Measurements from ENCODE around the gene IRF3.

Gene IRF3

DNA sequence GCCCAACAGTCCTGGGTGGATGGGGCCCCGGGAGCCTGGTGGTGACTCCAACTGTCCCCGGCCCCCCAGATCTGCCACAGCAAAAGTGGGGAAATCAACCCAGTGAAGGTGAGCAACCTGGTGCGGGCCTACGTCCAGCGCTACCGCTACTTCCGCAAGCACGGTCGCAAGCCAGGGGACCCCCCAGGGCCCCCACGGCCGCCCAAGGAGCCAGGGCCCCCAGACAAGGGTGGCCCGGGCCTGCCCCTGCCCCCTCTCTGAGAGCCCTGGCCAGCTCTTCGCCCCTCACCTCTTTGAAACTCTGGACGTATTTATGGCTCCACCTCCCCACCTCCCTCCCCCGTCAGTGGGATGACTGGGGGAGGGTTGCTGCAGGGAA, 7.5 kb downstream of the IRF3 start:
- Histone ChIP-seq H2AK5ac (ENCODE audit: low read length, severe bottlenecking) (no peak overlapping the region), H3K9ac (ENCODE audit: low read length) (no peak overlapping the region), H3K27ac (ENCODE audit: low read length, poor library complexity, severe bottlenecking) (no peak overlapping the region), H3K27me3 (ENCODE audit: control insufficient read depth in 1 of 2, insufficient read depth in 1 of 2, low read length in 2 of 2) (no peaks in the 10 kb centered on the region), H2BK12ac (ENCODE audit: low read length in 2 of 2) (no peak overlapping the region), H3K4ac (ENCODE audit: low read depth in 1 of 2, low read length in 2 of 2) (no peak overlapping the region), H3K4me1 (ENCODE audit: control insufficient read depth, insufficient read depth, low read depth, low read length) (peaks cover 8% of the 10 kb centered on the region), H2BK120ac (ENCODE audit: low read depth, low read length) (no peak overlapping the region), H4K91ac (ENCODE audit: low read length) (no peak overlapping the region), H2AFZ (ENCODE audit: low read depth, low read length) (no peak overlapping the region), H4K8ac (ENCODE audit: low read length) (no peak overlapping the region), H3K9me3 (ENCODE audit: control insufficient read depth, low read length) (no peaks in the 10 kb centered on the region), H2BK5ac (ENCODE audit: low read depth, low read length, poor library complexity, severe bottlenecking) (no peak overlapping the region), H3K18ac (ENCODE audit: low read depth in 1 of 2, low read length in 2 of 2) (no peak overlapping the region), H3K79me1 (replicated peaks; ENCODE audit: low read length, poor library complexity, severe bottlenecking) (peaks cover 65% of the 10 kb centered on the region), H3K23ac (ENCODE audit: low read length in 2 of 2) (no peak overlapping the region), H3K14ac (ENCODE audit: low read length in 2 of 2) (no peak overlapping the region), H3K4me2 (ENCODE audit: low read length, poor library complexity, severe bottlenecking) (no peak overlapping the region), H3K36me3 (ENCODE audit: control insufficient read depth in 1 of 2, insufficient read depth in 2 of 2, low read depth in 1 of 2, low read length in 2 of 2) (peaks cover 93 to 99% of the 10 kb centered on the region in 2 experiments), H3K4me3 (ENCODE audit: insufficient read depth in 1 of 2, low read depth in 1 of 2, low read length in 2 of 2) (no peak overlapping the region), H2BK15ac (ENCODE audit: low read depth, poor library complexity, severe bottlenecking) (no peak overlapping the region)
- DNase-seq = no peak
- WGBS = 96% methylated on average over 13 of the region's 15 CpGs

- H3K14ac ChIP-seq (ENCODE audit: low read length in 2 of 2) = no peak overlapping the region
- no peak overlapping the region for H3K9ac ChIP-seq (ENCODE audit: low read length)
- peaks cover 8% of the 10 kb centered on the region for H3K4me1 ChIP-seq (ENCODE audit: control insufficient read depth, insufficient read depth, low read depth, low read length)
- no peak overlapping the region for H2BK15ac ChIP-seq (ENCODE audit: low read depth, poor library complexity, severe bottlenecking)
- H2AFZ ChIP-seq (ENCODE audit: low read depth, low read length) = no peak overlapping the region
- no peak overlapping the region for H2BK5ac ChIP-seq (ENCODE audit: low read depth, low read length, poor library complexity, severe bottlenecking)
- H3K4me2 ChIP-seq (ENCODE audit: low read length, poor library complexity, severe bottlenecking) = no peak overlapping the region
- no peak overlapping the region for H3K27ac ChIP-seq (ENCODE audit: low read length, poor library complexity, severe bottlenecking)
- no peak overlapping the region for H2BK120ac ChIP-seq (ENCODE audit: low read depth, low read length)
- no peak overlapping the region for H4K91ac ChIP-seq (ENCODE audit: low read length)
- no peak overlapping the region for H3K23ac ChIP-seq (ENCODE audit: low read length in 2 of 2)
- peaks cover 93 to 99% of the 10 kb centered on the region in 2 experiments for H3K36me3 ChIP-seq (ENCODE audit: control insufficient read depth in 1 of 2, insufficient read depth in 2 of 2, low read depth in 1 of 2, low read length in 2 of 2)
- no peak overlapping the region for H2BK12ac ChIP-seq (ENCODE audit: low read length in 2 of 2)
- H3K4me3 ChIP-seq (ENCODE audit: insufficient read depth in 1 of 2, low read depth in 1 of 2, low read length in 2 of 2) = no peak overlapping the region
- H3K79me1 ChIP-seq (replicated peaks; ENCODE audit: low read length, poor library complexity, severe bottlenecking) = peaks cover 65% of the 10 kb centered on the region
- no peak for DNase-seq
- no peak overlapping the region for H3K18ac ChIP-seq (ENCODE audit: low read depth in 1 of 2, low read length in 2 of 2)
- WGBS = 97% methylated on average over 22 of the region's 22 CpGs
- H4K8ac ChIP-seq (ENCODE audit: low read length) = no peak overlapping the region
- no peaks in the 10 kb centered on the region for H3K27me3 ChIP-seq (ENCODE audit: control insufficient read depth in 1 of 2, insufficient read depth in 1 of 2, low read length in 2 of 2)
- no peak overlapping the region for H2AK5ac ChIP-seq (ENCODE audit: low read length, severe bottlenecking)
- no peaks in the 10 kb centered on the region for H3K9me3 ChIP-seq (ENCODE audit: control insufficient read depth, low read length)
- no peak overlapping the region for H3K4ac ChIP-seq (ENCODE audit: low read depth in 1 of 2, low read length in 2 of 2)
Measured at GRCh38 chr19:49657493-49658138, 8.0 kb downstream of the IRF3 start.

- Histone ChIP-seq H2BK5ac (ENCODE audit: low read depth, low read length, poor library complexity, severe bottlenecking) (no peak overlapping the region), H3K79me1 (replicated peaks; ENCODE audit: low read length, poor library complexity, severe bottlenecking) (peaks cover 61% of the 10 kb centered on the region), H2BK15ac (ENCODE audit: low read depth, poor library complexity, severe bottlenecking) (peak overlapping the region; percentile 21), H3K36me3 (ENCODE audit: control insufficient read depth in 1 of 2, insufficient read depth in 2 of 2, low read depth in 1 of 2, low read length in 2 of 2) (peaks cover 87 to 99% of the 10 kb centered on the region in 2 experiments), H3K4me3 (ENCODE audit: insufficient read depth in 1 of 2, low read depth in 1 of 2, low read length in 2 of 2) (no peak overlapping the region), H4K8ac (ENCODE audit: low read length) (no peak overlapping the region), H3K23ac (ENCODE audit: low read length in 2 of 2) (no peak overlapping the region), H3K9me3 (ENCODE audit: control insufficient read depth, low read length) (no peaks in the 10 kb centered on the region), H3K4me2 (ENCODE audit: low read length, poor library complexity, severe bottlenecking) (no peak overlapping the region), H3K27me3 (ENCODE audit: control insufficient read depth in 1 of 2, insufficient read depth in 1 of 2, low read length in 2 of 2) (no peaks in the 10 kb centered on the region), H2BK120ac (ENCODE audit: low read depth, low read length) (no peak overlapping the region), H2BK12ac (ENCODE audit: low read length in 2 of 2) (no peak overlapping the region), H4K91ac (ENCODE audit: low read length) (no peak overlapping the region), H3K9ac (ENCODE audit: low read length) (no peak overlapping the region), H3K4me1 (ENCODE audit: control insufficient read depth, insufficient read depth, low read depth, low read length) (peaks cover 8% of the 10 kb centered on the region), H3K27ac (ENCODE audit: low read length, poor library complexity, severe bottlenecking) (no peak overlapping the region), H2AK5ac (ENCODE audit: low read length, severe bottlenecking) (no peak overlapping the region), H3K18ac (ENCODE audit: low read depth in 1 of 2, low read length in 2 of 2) (no peak overlapping the region), H2AFZ (ENCODE audit: low read depth, low read length) (no peak overlapping the region), H3K4ac (ENCODE audit: low read depth in 1 of 2, low read length in 2 of 2) (no peak overlapping the region), H3K14ac (ENCODE audit: low read length in 2 of 2) (no peak overlapping the region)
- no peak for DNase-seq
- 93% methylated on average over 17 of the region's 17 CpGs for WGBS
Measured at GRCh38 chr19:49656456-49657109, 9.1 kb downstream of the IRF3 start.

- Histone ChIP-seq H3K27ac (ENCODE audit: low read length, poor library complexity, severe bottlenecking) (no peak overlapping the region), H3K36me3 (ENCODE audit: control insufficient read depth in 1 of 2, insufficient read depth in 2 of 2, low read depth in 1 of 2, low read length in 2 of 2) (peaks cover 81 to 100% of the 10 kb centered on the region in 2 experiments), H3K79me1 (replicated peaks; ENCODE audit: low read length, poor library complexity, severe bottlenecking) (peaks cover 65% of the 10 kb centered on the region), H3K18ac (ENCODE audit: low read depth in 1 of 2, low read length in 2 of 2) (no peak overlapping the region), H2BK15ac (ENCODE audit: low read depth, poor library complexity, severe bottlenecking) (no peak overlapping the region), H3K4me2 (ENCODE audit: low read length, poor library complexity, severe bottlenecking) (no peak overlapping the region), H3K4me3 (ENCODE audit: insufficient read depth in 1 of 2, low read depth in 1 of 2, low read length in 2 of 2) (no peak overlapping the region), H3K14ac (ENCODE audit: low read length in 2 of 2) (no peak overlapping the region), H2BK12ac (ENCODE audit: low read length in 2 of 2) (no peak overlapping the region), H2AK5ac (ENCODE audit: low read length, severe bottlenecking) (no peak overlapping the region), H3K4me1 (ENCODE audit: control insufficient read depth, insufficient read depth, low read depth, low read length) (peaks cover 7% of the 10 kb centered on the region), H2BK5ac (ENCODE audit: low read depth, low read length, poor library complexity, severe bottlenecking) (no peak overlapping the region), H3K27me3 (ENCODE audit: control insufficient read depth in 1 of 2, insufficient read depth in 1 of 2, low read length in 2 of 2) (no peaks in the 10 kb centered on the region), H3K4ac (ENCODE audit: low read depth in 1 of 2, low read length in 2 of 2) (no peak overlapping the region), H2BK120ac (ENCODE audit: low read depth, low read length) (no peak overlapping the region), H4K8ac (ENCODE audit: low read length) (no peak overlapping the region), H4K91ac (ENCODE audit: low read length) (no peak overlapping the region), H3K9me3 (ENCODE audit: control insufficient read depth, low read length) (no peaks in the 10 kb centered on the region), H3K23ac (ENCODE audit: low read length in 2 of 2) (no peak overlapping the region), H3K9ac (ENCODE audit: low read length) (no peak overlapping the region), H2AFZ (ENCODE audit: low read depth, low read length) (no peak overlapping the region)
- DNase-seq = no peak
- WGBS = 95% methylated on average over 23 of the region's 23 CpGs
Measured at GRCh38 chr19:49655570-49656455, 9.8 kb downstream of the IRF3 start.
